ENCODE data around the gene SHISA3.
"Not testable (repeated sequence)": the region's sequence is repeated elsewhere in the genome, so short reads cannot be mapped to it uniquely, and the experiment has no call there.

Gene SHISA3

DNA sequence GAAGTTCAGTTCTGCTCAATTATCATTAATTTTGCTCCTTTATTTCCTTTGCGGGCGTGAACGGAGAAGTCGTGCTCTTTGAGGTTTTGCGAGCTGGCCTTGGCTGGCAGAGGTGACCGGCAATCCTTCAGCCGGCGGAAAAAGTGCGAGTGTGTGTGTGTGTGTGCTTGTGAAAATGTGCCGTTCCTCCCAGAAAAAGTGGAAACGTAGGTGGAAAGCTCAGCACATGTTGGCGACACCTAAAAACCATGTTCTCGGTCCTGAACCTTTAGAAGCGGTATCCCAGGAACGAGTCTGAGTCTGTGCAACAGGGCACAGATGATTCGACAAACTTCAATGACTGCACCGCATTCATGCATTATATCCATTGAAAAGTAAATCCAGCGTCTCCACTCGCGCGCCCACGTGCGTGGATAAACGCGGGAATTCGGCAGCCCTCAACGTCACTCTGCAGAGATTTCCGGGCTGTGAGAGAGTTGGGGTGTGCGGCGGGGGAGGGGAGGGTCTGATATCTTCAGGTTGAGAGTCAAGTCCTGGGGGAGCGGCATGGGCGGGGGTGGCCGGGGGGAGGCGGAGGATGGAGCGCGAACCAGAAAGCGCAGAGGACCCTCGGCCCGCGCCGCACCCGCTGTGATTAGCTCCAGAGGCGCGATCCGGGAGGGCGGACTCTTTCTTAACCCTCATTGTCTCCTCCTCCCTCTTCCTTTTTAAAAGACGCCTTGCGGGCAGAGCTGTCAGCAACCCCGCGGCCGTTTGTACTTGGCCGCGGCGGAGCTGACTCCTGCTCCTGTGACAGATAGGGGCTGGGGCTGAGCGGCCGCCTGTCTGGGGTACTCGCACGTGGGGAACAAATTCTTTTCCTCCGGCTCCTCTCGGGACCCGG lies at the start of gene SHISA3:
SHISA3 (plus strand) TSS at position 737 of the 883 bp plus-strand sequence. CDS start 569 bp downstream, outside the sequence.
- no peak for DNase-seq

DNA sequence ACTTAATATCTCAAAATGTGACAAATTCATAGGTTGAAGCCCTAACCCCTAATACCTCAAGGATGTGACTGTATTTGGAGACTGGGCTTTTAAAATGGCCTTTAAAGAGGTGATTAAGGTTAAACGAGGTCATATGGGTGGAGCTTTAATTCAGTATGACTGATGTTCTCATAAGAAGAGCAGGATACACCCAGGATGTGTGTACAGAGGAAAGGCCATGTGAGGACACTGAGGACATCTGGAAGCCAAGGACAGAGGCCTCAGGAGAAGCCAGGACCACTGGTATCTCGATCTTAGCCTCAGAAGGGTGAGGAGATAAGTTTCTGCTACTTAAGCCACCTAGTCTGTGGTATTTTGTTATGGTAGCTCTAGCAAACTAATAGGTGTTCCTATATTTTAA lies 49.0 kb upstream of the SHISA3 start:
- DNase-seq = no peak

DNA sequence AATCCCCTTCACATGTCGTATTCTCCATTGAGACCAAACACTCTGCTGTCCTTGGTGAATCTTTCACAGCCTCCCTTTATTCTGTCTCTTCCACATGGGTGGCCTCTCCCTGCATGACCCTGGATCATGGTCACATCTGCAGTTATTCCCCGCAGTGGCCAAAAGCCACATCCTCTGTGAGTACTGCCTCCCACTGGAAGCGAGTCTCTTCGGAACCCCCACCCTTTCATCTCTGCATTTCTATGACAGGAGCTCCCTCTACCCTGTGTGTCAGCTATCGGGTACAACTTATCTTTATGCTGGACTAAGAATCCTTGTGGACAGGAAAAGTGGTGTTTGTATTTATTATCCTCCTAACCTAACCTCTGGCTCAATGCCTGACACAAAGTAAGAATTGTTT lies 48.6 kb upstream of the SHISA3 start:
- no peak for DNase-seq

DNA sequence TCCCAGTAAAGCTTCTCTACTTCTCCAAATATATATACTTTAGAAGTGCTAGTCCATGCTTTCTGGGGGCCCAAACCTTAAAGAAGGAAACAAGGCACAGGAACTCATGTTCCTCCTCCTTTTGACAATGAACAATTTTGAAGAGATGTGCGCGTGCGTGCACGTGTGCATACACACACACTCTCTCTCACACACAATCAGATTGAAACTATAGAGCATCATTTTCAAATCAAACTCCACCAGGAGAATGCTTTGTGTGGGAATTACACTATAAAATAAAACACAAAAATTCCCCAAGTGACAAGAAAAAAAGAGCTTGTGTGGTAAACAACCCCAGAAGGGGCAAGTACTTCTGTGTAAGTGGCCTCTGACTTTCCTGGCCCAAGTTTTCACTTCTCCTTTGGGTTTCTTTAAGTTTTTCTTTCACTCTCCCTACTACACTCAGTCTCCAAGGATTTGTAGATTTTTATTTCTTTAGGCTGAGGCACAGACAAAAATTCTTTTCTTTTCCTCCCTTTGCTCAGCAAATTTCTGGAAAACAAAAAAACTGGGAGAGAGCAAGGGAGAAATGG lies 46.6 kb upstream of the SHISA3 start:
- no peak for DNase-seq

DNA sequence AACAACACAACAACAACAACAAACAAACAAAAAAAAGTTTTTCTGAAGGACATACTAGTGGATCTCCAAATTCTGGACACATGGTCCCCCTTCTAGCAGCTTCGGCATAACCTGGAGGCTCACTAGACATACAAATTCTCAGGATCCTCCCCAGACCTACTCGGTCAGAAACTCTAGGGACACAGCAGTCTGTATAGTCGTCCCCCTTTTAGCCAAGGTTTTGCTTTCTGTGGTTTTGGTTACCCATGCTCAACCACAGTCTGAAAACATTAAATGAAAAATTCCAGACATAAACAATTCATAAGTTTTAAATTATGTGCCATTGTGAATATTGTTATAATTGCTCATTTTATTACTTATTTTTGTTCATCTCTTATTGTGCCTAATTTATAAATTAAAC lies 45.2 kb upstream of the SHISA3 start:
- DNase-seq = no peak

DNA sequence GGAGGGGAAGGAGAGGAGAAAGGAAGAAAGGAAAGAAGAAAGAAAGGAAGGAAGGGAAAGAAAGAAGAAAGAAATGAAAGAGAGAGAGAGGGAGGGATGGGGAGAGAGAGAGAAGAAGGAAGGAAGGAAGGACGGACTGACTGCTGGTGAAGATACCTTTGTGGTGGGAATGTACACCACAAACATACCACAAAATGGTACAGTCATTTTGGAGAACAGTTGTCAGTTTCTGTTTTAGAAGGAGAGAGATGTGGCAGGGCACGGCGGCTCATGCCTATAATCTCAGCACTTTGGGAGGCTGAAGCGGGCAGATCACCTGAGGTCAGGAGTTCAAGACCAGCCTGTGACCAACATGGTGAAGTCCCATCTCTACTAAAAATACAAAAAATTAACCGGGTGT lies 40.0 kb upstream of the SHISA3 start:
- no peak for DNase-seq

DNA sequence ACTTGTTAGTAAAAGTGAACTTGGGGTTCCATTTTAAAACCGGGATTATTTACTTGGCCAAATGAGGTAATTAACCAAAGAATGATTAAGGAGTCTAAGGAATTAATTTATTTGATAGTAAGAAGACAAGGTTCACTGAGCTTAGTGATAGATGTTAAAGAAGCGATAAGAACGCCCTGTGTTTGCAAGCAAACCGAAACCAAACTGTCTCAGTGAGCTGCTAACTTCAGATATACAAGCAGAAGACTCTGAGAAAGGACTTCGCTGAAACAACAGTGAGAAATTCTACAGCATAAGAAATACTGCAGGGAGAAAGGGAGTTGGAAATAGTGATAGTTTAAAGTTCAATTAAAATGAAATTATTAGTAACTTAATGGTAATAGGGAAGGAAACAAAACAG lies 37.6 kb upstream of the SHISA3 start:
- DNase-seq = no peak

DNA sequence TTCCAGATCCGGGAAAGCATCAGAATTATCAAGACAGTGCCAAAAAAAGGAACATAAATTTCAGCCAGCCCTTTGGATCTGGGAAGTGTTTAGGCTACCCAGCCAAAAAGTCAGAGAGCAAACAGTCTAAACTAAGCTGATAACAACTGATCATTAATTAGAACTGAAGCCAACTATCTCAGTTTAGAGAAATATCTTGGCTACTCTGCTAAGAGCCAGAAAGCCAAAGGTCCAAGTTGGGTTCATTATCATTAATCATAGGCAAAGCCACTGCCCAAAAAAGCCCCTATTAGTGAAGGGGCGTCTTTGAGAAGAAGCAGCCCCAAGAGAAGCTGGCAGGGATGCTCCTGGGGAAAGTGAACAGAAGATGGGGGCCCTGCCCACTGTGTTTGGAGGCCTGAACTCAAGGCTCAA lies 37.0 kb upstream of the SHISA3 start:
- DNase-seq = no peak

DNA sequence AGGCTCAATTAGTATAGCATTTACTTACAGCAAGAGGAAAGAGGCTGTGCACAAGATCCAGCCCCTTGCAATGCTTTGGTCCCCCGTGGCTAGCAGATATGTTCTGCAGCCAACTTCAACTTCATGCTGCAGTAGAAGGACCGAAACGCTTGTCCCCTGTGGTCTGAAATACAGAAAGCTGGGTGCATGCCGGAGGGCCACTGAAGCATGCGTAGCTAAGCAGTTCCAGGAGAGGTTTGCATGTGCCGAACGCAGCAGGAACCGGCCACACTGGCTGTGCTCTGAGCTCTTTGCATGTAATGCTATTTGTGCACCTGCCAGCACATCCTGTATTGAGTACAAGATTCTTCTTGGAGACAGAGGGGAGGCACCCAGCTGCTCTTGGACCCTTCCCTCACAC lies 35.8 kb upstream of the SHISA3 start:
- DNase-seq = no peak

DNA sequence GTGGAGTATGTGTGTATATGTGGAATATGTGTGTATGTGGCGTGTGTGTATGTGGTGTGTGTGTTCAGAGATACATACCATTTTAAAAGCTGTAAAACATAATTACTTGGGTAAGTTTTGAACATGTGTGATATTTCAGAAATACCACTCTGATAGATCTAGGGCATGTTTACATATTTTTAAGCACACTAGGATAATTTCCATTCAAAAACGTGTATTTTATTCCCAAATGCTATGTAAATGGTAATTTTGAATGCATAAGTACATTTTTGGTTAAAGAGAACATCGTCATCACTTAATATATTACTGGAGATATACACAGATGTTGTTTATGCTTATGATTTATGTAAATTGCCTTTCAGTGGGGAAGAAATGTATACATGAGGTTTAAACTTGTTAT lies 34.7 kb upstream of the SHISA3 start:
- no peak for DNase-seq

DNA sequence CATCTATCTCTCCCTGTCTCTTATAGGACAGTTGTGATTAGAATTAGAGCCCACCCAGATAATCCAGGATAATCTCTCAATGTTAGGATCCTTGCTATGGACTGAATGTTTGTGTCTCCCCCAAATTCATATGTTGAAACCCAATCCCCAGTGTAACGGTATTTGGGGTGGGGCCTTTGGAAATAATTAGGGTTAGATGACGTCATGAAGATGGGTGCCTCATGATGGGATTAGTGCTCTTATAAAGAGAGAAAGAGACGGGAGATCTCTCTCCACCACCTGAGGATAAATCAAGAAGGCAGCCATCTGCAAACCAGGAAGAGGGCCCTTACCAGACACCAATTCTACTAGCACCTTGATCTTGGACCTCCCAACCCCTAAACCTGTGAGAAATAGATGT lies 33.7 kb upstream of the SHISA3 start:
- no peak for DNase-seq

DNA sequence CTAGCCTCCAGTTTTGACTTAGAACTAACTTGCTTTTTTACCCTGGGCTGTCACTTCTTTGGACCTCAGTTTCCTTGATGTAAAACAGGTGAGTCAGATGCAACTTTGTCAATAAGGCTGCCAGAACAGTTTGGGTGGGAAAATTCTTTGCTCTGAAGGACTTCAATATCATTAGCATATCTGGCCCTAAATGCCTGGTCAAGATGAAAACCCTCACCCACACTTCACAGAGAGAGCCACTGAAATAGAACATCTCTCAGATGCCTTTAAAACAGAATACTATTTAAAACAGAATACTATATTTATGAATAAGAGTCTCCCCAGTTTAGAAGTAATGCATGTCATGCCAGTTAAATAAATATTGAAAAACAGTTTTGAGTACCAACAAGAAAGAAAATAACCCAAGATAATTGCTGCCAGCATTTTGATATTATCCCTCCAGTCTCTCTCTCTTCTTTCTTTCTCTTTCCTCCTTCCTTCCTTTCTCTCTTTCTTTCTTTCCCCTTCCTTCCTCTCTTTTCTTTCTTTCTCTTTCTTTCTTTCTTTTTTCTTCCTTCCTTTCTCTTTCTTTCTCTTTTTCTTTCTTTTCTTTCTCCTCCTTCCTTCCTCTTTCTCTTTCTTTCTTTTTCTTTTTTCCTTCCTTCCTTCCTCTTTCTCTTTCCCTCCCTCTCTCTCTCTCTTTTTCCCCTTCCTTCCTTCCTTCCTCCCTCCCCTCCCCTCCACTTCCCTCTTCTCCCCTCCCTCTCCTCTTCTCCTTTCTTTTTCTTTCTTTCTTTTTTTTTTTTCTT lies 32.8 kb upstream of the SHISA3 start:
- DNase-seq = no peak

DNA sequence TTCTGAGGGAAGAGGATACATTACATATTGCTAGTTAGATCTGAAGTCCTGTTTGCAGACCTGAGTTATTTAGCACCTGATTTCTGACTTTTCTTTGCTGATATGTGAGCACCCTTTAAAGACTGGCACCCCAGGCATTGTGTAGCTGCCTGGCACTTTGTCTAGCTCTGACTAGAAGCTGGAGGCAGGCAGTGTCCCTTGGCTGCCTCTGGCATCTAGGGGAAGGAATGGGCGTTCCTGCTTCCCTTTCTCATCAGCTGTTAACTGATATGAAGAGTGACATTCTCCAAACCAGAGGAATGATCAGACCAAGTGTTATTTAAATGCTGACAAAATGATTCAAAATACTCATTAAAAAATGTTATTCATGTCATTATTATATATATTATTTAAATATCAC lies 30.3 kb upstream of the SHISA3 start:
- no peak for DNase-seq

DNA sequence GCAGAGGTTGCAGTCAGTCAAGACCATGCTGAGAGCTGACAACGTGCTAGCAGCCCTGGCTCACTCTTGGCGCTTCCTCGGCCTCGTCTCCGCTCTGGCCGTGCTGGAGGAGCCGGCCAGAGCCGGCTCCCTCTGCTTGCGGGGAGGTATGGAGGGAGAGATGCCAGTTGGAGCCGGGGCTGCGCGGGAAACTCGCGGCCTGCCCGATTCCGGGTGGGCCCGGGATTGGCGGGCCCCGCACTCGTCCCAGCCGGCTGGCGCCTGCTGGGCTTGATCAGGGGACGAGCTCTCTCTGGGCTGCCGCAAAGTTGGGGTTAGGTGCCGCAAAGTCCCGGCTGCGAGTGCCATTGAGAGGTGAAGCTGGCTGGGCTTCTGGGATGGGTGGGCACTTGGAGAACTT lies 27.8 kb upstream of the SHISA3 start:
- no peak for DNase-seq

DNA sequence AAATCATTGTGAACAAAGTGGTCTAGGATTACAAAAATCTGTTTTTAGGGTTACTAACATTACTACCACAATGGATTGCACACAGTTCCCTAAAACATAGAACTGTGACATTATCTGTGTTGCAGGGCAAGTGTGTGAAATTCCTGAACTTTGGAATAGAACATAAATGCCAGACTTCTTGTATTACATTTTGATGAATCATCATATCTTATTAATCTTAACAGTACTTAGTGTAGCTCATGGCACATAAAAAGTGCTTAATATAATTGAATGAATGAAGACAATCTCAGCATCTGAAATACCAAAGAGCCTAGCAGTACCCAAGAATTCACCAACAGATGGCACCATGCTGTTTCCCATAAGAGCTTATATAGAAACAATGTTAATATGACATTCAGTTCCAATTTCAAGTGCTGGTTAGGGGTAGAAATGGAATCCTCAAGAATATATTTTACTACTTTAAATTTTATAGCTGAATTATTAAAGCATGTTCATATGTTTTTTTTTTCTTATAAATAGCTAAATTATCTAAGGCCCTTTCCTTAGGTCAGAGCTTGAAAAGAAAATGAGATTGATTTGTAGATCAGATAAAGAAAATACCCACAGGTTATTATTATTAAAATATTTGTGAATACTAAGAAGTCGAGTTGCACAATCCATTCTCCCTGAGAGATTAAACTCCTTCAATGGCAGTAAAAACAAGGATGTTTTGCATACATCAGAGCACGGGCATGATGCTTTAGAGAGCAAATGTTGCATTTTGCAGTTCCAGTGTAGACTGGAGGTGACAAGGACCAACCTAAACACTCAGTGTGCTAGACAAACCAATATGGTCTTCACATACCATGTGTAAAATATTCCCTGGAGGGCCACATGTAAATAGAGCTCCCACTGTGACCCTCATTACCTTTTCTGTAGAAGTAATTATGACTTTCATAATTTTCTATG lies 25.7 kb upstream of the SHISA3 start:
- DNase-seq = peak; percentile 0

DNA sequence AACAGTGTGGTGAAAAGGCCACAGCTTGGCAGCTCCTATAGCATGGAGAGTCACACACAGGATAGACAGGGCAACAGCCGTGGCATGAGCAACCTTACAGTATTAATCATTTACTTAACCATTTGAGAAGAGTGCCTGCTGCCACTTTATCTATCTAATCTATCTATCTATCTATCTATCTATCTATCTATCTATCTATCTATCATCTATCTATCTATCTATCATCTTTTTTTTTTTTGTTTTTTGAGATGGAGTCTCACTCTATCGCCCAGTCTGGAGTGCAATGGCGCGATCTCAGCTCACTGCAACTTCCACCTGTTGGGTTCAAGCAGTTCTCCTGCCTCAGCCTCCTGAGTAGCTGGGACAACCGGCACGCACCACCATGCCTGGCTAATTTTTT lies 25.0 kb upstream of the SHISA3 start:
- not testable (repeated sequence) for DNase-seq

DNA sequence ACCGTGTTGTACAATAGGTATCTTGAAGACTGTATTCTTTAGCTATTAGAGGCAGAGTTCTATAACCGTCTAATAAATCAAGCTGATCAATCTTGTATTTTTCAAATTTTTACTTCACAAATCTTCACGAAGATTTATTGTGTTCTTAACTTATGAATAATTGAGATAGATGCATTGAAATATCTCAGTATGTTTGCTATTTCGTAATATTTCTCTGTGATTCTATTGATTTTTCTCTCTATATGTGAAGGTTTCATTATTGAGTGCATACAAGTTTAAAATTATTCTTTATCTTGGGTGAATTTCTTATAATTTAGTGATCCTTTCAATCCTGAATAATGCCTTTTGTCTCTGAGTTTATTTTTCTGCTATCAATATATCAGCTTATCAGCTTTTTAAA lies 19.8 kb upstream of the SHISA3 start:
- DNase-seq = no peak

DNA sequence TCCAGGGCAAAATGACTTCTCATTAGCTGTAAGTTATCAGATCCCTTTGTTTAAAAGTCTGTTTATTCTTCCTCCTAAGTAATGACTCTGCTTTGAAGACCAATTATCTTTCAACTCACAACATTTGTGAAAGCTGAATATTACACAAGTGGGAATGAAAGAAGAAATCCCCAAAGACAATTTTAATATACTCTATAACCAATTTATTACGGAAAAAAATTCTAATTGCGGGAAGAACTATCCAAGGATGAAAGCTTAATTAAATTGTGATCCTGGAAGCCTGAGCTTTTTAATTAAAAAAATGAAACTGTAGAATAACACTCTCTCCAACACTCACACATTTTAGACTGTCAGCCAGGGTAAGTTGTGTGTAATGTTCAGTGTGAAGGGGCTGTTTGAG lies 15.6 kb upstream of the SHISA3 start:
- DNase-seq = no peak

DNA sequence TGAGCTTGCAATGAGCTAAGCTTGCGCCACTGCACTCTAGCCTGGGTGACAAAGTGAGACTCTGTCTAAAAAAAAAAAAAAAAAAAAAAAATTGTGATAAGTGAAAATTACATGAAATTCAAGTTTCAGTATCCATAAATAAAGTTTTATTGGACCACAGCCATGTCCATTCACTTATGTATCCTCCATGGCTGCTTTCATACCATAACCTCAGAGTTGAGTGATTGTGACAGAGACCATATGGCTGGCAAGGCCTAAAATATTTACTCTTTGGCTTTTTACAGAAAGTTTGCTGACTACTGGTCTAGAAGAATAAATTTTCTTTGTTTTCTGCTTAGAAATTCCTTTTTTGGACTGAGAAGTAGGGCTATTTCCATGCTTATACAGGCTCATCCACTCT lies 11.8 kb upstream of the SHISA3 start:
- DNase-seq = no peak

DNA sequence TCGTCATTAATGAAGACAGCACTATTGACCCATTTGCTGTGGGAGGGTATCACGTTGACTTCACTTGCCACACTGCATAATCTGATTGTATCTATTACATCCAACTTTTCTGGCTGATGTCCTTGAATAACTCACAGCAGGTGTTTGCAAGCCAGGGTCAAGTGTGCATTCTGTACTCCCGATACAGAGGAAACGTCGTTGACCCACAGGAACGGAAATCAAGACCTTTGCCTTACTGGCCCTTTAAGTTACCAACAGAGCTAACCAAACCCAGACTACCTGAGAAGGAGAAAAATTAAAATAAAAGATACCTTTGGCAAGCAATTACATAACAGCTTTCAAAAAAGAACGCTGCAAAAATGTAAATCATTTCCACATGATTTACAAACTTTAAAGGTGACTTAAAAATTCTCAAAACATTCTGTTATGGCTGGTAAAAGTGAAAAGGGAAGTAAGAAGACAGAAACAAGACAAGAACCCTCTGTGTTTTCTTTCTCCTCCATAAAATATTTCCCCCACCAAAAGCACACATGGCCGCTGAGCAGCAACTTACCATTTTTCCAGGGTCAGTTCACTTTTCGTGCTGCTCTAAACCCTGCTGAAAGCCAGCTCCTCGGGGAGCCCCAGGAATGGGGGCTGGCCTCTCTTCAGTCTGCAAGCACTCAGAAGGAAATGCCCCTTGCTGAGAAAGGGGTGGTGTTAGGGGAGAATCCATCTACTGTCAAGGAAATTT lies 6.5 kb upstream of the SHISA3 start:
- DNase-seq = no peak

DNA sequence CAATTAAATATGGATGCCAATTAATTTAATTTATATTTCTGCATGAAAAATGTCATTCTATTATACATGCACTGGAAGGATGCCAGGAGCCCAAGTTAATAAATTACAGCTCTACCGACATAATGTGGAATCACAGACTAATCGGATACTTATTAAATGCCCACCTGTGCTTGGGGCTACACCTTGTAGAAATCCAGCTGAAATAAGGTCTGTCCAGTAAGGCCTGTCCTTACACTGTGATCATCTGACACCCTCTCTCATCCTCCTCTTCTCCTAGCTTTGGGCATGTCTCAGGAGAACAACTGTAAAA lies 6.0 kb upstream of the SHISA3 start:
- DNase-seq = no peak

DNA sequence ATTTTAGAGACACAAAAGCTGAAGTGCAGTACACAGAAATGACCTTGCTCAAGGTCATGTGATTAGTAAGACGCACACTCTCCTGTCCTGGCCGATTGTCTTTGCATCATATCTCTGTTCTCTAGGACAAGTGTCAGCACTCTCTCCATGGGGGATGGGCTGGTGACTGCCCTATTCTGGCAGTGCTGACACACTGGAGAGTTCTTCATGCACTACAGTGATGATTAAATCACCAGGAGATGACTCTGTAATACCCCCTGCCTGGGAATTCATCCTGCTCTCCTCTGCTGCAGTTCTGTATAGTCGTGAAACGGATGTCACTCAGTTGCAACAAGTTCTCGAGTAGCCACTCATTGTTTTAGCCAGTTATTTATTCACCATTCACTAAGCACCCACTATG lies 5.3 kb upstream of the SHISA3 start:
- DNase-seq = no peak

Measured in NCI-H510A (cell line).